ENCODE data around the gene THSD4. TPM values are rescaled to one million over a fixed set of nuclear protein-coding genes. Genes with fewer than 3 reads are reported as not detected.

Gene THSD4
- total RNA-seq, 1 experiment from 2014 or later = 19.5 TPM

GRCh38 chr15:71449363-71449762 lies 334.1 kb downstream of the THSD4 start:
- no peak for DNase-seq (ENCODE audit: low spot score)

GRCh38 chr15:71449956-71450355 lies 334.7 kb downstream of the THSD4 start:
- DNase-seq (ENCODE audit: low spot score) = no peak

GRCh38 chr15:71451130-71451529 lies 335.9 kb downstream of the THSD4 start:
- no peak for DNase-seq (ENCODE audit: low spot score)

- DNase-seq (ENCODE audit: low spot score) = no peak
These were observed 337.6 kb downstream of the THSD4 start for GRCh38 chr15:71452893-71453292.

- DNase-seq (ENCODE audit: low spot score) = no peak
These were observed 339.3 kb downstream of the THSD4 start for GRCh38 chr15:71454462-71454996.

GRCh38 chr15:71455107-71455506 lies 339.8 kb downstream of the THSD4 start:
- DNase-seq (ENCODE audit: low spot score) = no peak

- no peak for DNase-seq (ENCODE audit: low spot score)
These were observed 340.6 kb downstream of the THSD4 start for GRCh38 chr15:71455878-71456277.

- DNase-seq (ENCODE audit: low spot score) = no peak
These were observed 341.1 kb downstream of the THSD4 start for GRCh38 chr15:71456362-71456761.

GRCh38 chr15:71456811-71457210 lies 341.5 kb downstream of the THSD4 start:
- no peak for DNase-seq (ENCODE audit: low spot score)

- no peak for DNase-seq (ENCODE audit: low spot score)
These were observed 342.9 kb downstream of the THSD4 start for GRCh38 chr15:71458089-71458660.

GRCh38 chr15:71461748-71462147 lies 346.5 kb downstream of the THSD4 start:
- no peak for DNase-seq (ENCODE audit: low spot score)

GRCh38 chr15:71462638-71463037 lies 347.4 kb downstream of the THSD4 start:
- no peak for DNase-seq (ENCODE audit: low spot score)

GRCh38 chr15:71463156-71463665 lies 347.9 kb downstream of the THSD4 start:
- DNase-seq (ENCODE audit: low spot score) = no peak

- no peak for DNase-seq (ENCODE audit: low spot score)
These were observed 350.1 kb downstream of the THSD4 start for GRCh38 chr15:71465131-71465955.

GRCh38 chr15:71468715-71469114 lies 353.4 kb downstream of the THSD4 start:
- no peak for DNase-seq (ENCODE audit: low spot score)

- DNase-seq (ENCODE audit: low spot score) = no peak
These were observed 354.1 kb downstream of the THSD4 start for GRCh38 chr15:71469413-71469812.

GRCh38 chr15:71471347-71471746 lies 356.1 kb downstream of the THSD4 start:
- DNase-seq (ENCODE audit: low spot score) = no peak

GRCh38 chr15:71472566-71472965 lies 357.3 kb downstream of the THSD4 start:
- no peak for DNase-seq (ENCODE audit: low spot score)

GRCh38 chr15:71473751-71474150 lies 358.5 kb downstream of the THSD4 start:
- no peak for DNase-seq (ENCODE audit: low spot score)

- no peak for DNase-seq (ENCODE audit: low spot score)
These were observed 361.6 kb downstream of the THSD4 start for GRCh38 chr15:71476823-71477222.

GRCh38 chr15:71480556-71480955 lies 365.3 kb downstream of the THSD4 start:
- DNase-seq (ENCODE audit: low spot score) = no peak

GRCh38 chr15:71484080-71484479 lies 368.8 kb downstream of the THSD4 start:
- DNase-seq (ENCODE audit: low spot score) = no peak
